GM10266 (cell line): ENCODE data around the gene EMC1.
"Not testable (repeated sequence)": the region's sequence is repeated elsewhere in the genome, so short reads cannot be mapped to it uniquely, and the experiment has no call there.

Experiments
- DNase-seq: peaks from one replicate; pipeline ENCODE4 v3.0.0; 2012; ENCODE audit errors: extremely low spot score
- TF ChIP-seq, protein P1 (sequence below): IDR thresholded peaks from 2 replicates; pipeline ENCODE4 v1.5.1; 2012; ENCODE audit warnings: mild to moderate bottlenecking, low read depth; ENCODE audit not compliant: control insufficient read depth, insufficient read depth; ENCODE audit errors: missing control alignments

Gene EMC1

GRCh38 chr1:19189270-19189669 is 62.1 kb downstream of the EMC1 start:
- DNase-seq, result no peak
- TF ChIP-seq, protein P1, sequence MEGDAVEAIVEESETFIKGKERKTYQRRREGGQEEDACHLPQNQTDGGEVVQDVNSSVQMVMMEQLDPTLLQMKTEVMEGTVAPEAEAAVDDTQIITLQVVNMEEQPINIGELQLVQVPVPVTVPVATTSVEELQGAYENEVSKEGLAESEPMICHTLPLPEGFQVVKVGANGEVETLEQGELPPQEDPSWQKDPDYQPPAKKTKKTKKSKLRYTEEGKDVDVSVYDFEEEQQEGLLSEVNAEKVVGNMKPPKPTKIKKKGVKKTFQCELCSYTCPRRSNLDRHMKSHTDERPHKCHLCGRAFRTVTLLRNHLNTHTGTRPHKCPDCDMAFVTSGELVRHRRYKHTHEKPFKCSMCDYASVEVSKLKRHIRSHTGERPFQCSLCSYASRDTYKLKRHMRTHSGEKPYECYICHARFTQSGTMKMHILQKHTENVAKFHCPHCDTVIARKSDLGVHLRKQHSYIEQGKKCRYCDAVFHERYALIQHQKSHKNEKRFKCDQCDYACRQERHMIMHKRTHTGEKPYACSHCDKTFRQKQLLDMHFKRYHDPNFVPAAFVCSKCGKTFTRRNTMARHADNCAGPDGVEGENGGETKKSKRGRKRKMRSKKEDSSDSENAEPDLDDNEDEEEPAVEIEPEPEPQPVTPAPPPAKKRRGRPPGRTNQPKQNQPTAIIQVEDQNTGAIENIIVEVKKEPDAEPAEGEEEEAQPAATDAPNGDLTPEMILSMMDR, result no peak

- TF ChIP-seq, protein P1, result no peak
Measured at GRCh38 chr1:19187852-19188251, 63.5 kb downstream of the EMC1 start.

GRCh38 chr1:19186001-19186400 is 65.3 kb downstream of the EMC1 start:
- TF ChIP-seq, protein P1, result no peak
- DNase-seq, result no peak

More at GRCh38 chr1:19187852-19188251, 63.5 kb downstream of the EMC1 start:
- DNase-seq, result no peak

DNA sequence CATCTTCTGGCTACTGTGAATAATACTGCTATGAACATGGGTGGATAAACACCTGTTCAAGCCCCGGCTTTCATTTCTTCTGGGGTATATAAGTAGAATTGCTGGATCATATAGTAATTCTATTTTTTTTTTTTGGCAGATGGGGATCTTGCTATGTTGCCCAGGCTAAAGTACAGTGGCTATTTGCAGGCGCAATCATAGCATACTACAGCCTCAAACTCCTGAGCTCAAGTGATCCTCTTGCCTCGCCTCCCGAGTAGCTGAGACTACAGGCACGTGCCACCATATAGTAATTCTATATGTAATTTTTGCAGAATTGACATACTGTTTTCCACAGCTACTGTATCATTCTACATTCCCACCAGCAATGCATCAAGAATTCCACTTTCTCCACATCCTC is 69.1 kb downstream of the EMC1 start:
- DNase-seq, result no peak

DNA sequence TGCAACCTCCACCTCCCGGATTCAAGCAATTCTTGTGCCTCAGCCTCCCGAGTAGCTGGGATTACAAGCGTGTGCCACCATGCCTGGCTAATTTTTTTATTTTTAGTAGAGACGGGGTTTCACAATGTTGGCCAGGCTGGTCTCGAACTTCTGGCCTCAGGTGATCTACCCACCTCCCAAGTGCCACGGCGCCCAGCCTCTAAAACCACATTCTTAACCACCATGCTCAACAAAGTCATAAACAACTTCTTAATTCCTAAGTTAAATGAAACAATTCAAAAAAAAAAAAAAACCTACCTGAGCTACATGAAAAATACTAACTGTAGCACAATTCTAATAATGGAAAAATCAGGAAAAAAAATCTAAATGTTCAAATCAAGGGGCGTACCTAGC is 71.1 kb downstream of the EMC1 start:
- not testable (repeated sequence) for DNase-seq

More for the DNA sequence above, 69.1 kb downstream of the EMC1 start:
- TF ChIP-seq, protein P1, result no peak

- DNase-seq, result no peak
- TF ChIP-seq, protein P1, result peak; percentile 20
Measured at GRCh38 chr1:19179597-19180264, 71.6 kb downstream of the EMC1 start.

- TF ChIP-seq, protein P1, result no peak
- no peak for DNase-seq
Measured at GRCh38 chr1:19178734-19179398, 72.5 kb downstream of the EMC1 start.
